Measurements from ENCODE around the gene AP3S1. TPM values are rescaled to one million over a fixed set of nuclear protein-coding genes. Genes with fewer than 3 reads are reported as not detected.

Gene AP3S1
- 89.3 and 104 TPM in 2 replicates for total RNA-seq

GRCh38 chr5:115841382-115842088, at the start of gene AP3S1, which contains the start of gene ATG12:
AP3S1 (plus strand) TSS chr5:115841935; CDS start chr5:115842038, 103 bp downstream.
ATG12 (minus strand) TSS chr5:115841565; CDS start chr5:115841552, 13 bp downstream.

GRCh38 chr5:115816226-115817081, 25.3 kb upstream of the AP3S1 start, which contains the start of gene CDO1:
CDO1 (minus strand) TSS chr5:115816659; CDS start chr5:115816397, 262 bp downstream.

GRCh38 chr5:115962239-115962564, 120.5 kb downstream of the AP3S1 start, which contains the start of gene LVRN:
LVRN (plus strand) TSS chr5:115962475; CDS start chr5:115962618, 143 bp downstream.

Other genes with a start within 250 kb of the AP3S1 start
- gene TICAM2, start 239.5 kb upstream of the AP3S1 start, total RNA-seq: 3.3 TPM in 2 replicates
- 137 and 148 TPM in 2 replicates for gene TMED7, start 215.9 kb upstream of the AP3S1 start, total RNA-seq
- 3.5 and 7.4 TPM in 2 replicates for gene CDO1, start 25.3 kb upstream of the AP3S1 start, total RNA-seq
- gene ATG12, start 370 bp upstream of the AP3S1 start, total RNA-seq: 34.9 and 48.2 TPM in 2 replicates
- under 0.01 and 0.19 TPM in 2 replicates for gene LVRN, start 120.5 kb downstream of the AP3S1 start, total RNA-seq
- gene ARL14EPL, start 190.5 kb downstream of the AP3S1 start, total RNA-seq: not detected in 2 replicates
- 26.3 and 33.3 TPM in 2 replicates for gene COMMD10, start 243.1 kb downstream of the AP3S1 start, total RNA-seq

Measured in aortic smooth muscle cell (primary cell).